ENCODE data around the gene WWC1. TPM values are rescaled to one million over a fixed set of nuclear protein-coding genes. Genes with fewer than 3 reads are reported as not detected.
"Not testable (repeated sequence)": the region's sequence is repeated elsewhere in the genome, so short reads cannot be mapped to it uniquely, and the experiment has no call there.

WWC1 gene
- total RNA-seq, 2 experiments from 2014 or later: 1.0 to 1.3 TPM

DNA sequence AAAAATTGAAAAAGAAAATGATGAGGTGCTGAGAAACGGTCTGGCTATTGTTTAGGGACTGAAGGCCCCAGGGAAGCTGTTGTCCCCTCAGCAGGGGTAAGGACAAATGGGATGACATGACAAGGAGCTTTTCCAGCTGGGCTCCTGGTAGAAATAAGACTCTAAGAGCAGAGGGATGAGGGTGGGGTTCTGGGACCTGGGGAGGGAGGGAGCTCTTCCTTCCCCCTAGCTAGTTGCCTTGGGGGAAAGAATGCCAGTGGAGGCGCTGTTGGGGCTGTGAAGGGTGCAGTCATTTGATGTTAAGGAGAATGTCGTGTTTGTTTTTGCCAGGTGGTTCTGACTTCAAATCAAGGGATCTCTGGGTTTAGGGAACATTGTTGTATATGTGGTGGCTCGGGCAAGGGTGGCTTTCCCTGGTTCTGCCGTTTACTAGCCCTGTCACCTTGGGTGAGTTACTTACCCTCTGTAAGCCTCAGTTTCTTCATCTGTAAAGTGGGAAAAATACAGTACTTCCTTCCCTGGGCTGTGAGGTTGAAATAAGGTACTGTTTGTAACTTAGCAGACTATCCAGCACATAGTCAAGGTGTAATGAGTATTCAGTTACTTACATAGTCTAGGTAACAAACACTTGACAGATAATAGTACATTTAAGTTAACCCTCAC lies 47.8 kb downstream of the WWC1 start:
- Histone ChIP-seq H3K27me3 (ENCODE audit: control insufficient read depth in 1 of 2, insufficient read depth in 2 of 2, low read length in 2 of 2) (peaks cover 0 to 3% of the 10 kb centered on the region in 2 experiments), H3K36me3 (ENCODE audit: insufficient read depth, low read length) (no peaks in the 10 kb centered on the region), H3K27ac (ENCODE audit: low read depth in 1 of 2, low read length in 2 of 2) (no peak overlapping the region), H3K4me1 (ENCODE audit: insufficient read depth, low read length) (no peaks in the 10 kb centered on the region), H3K9me3 (ENCODE audit: control insufficient read depth in 1 of 2, insufficient read depth in 1 of 2, low read length in 2 of 2) (no peaks in the 10 kb centered on the region), H3K4me3 (ENCODE audit: low read length) (no peak overlapping the region)
- TF ChIP-seq, protein P1, sequence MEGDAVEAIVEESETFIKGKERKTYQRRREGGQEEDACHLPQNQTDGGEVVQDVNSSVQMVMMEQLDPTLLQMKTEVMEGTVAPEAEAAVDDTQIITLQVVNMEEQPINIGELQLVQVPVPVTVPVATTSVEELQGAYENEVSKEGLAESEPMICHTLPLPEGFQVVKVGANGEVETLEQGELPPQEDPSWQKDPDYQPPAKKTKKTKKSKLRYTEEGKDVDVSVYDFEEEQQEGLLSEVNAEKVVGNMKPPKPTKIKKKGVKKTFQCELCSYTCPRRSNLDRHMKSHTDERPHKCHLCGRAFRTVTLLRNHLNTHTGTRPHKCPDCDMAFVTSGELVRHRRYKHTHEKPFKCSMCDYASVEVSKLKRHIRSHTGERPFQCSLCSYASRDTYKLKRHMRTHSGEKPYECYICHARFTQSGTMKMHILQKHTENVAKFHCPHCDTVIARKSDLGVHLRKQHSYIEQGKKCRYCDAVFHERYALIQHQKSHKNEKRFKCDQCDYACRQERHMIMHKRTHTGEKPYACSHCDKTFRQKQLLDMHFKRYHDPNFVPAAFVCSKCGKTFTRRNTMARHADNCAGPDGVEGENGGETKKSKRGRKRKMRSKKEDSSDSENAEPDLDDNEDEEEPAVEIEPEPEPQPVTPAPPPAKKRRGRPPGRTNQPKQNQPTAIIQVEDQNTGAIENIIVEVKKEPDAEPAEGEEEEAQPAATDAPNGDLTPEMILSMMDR (IDR thresholded peaks at IDR 0.05): no peak
- no peak for DNase-seq
- intact Hi-C loops (cut with DNase I, micrococcal nuclease): no loop called here
- no peak for ATAC-seq (ENCODE audit: poor library complexity)
- Mint-ChIP-seq H3K36me3 (ENCODE audit: low read depth) (no peaks in the 10 kb centered on the region), H3K4me1 (ENCODE audit: low read depth) (no peaks in the 10 kb centered on the region), H3K4me3 (no peak overlapping the region), H3K9me3 (no peaks in the 10 kb centered on the region), H3K27ac (no peak overlapping the region), H3K27me3 (peaks cover 3% of the 10 kb centered on the region)
- POLR2A ChIA-PET: no interaction called here
- CTCF ChIA-PET: no interaction called here

DNA sequence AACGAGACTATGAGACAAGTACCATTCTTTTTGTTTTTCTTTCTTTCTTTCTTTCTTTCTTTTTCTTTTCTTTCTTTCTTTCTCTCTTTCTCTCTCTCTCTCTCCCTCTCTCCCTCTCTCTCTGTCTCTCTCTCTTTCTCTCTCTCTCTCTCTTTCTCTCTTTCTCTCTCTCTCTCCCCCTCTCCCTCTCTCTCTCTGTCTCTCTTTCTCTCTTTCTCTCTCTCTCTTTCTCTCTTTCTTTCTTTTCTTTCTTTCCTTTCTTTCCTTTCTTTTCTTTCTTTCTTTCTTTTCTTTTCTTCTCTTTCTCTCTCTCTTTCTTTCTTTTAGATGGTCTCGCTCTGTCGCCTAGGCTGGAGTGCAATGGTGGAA lies 48.3 kb downstream of the WWC1 start:
- POLR2A ChIA-PET; H3K36me3 Mint-ChIP-seq (ENCODE audit: low read depth); H3K27ac ChIP-seq (ENCODE audit: low read depth in 1 of 2, low read length in 2 of 2); ATAC-seq (ENCODE audit: poor library complexity); DNase-seq; H3K4me1 Mint-ChIP-seq (ENCODE audit: low read depth); H3K27me3 Mint-ChIP-seq; H3K9me3 Mint-ChIP-seq; CTCF ChIA-PET; H3K27me3 ChIP-seq (ENCODE audit: control insufficient read depth in 1 of 2, insufficient read depth in 2 of 2, low read length in 2 of 2); intact Hi-C loops (cut with DNase I, micrococcal nuclease); H3K36me3 ChIP-seq (ENCODE audit: insufficient read depth, low read length); H3K4me3 ChIP-seq (ENCODE audit: low read length); H3K4me3 Mint-ChIP-seq; H3K4me1 ChIP-seq (ENCODE audit: insufficient read depth, low read length); H3K9me3 ChIP-seq (ENCODE audit: control insufficient read depth in 1 of 2, insufficient read depth in 1 of 2, low read length in 2 of 2); H3K27ac Mint-ChIP-seq: not testable (repeated sequence)

DNA sequence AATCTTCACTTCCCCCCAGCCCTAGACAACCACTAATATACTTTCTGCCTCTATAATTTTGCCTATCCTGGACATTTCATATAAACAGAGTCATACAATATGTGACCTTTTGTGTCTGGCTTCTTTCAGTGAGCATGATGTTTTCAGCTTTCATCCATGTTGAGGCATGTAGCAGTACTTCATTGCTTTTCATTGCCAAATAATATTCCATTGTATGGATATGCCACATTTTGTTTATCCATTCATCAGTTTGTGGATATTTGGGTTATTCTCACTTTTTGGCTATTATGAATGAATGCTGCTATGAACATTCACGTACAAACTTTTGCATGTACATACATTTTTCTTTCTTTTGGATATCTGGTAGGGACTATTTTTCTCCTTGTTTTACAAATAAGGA lies 49.0 kb downstream of the WWC1 start:
- TF ChIP-seq, protein P1 (IDR thresholded peaks at IDR 0.05): no peak
- POLR2A ChIA-PET: no interaction called here
- Mint-ChIP-seq H3K9me3 (no peaks in the 10 kb centered on the region), H3K27me3 (peaks cover 3% of the 10 kb centered on the region), H3K36me3 (ENCODE audit: low read depth) (no peaks in the 10 kb centered on the region), H3K27ac (no peak overlapping the region), H3K4me1 (ENCODE audit: low read depth) (no peaks in the 10 kb centered on the region), H3K4me3 (no peak overlapping the region)
- Histone ChIP-seq H3K27me3 (ENCODE audit: control insufficient read depth in 1 of 2, insufficient read depth in 2 of 2, low read length in 2 of 2) (peaks cover 0 to 3% of the 10 kb centered on the region in 2 experiments), H3K36me3 (ENCODE audit: insufficient read depth, low read length) (no peaks in the 10 kb centered on the region), H3K9me3 (ENCODE audit: control insufficient read depth in 1 of 2, insufficient read depth in 1 of 2, low read length in 2 of 2) (no peaks in the 10 kb centered on the region), H3K27ac (ENCODE audit: low read depth in 1 of 2, low read length in 2 of 2) (no peak overlapping the region), H3K4me3 (ENCODE audit: low read length) (no peak overlapping the region), H3K4me1 (ENCODE audit: insufficient read depth, low read length) (no peaks in the 10 kb centered on the region)
- DNase-seq: no peak
- intact Hi-C loops (cut with DNase I, micrococcal nuclease): no loop called here
- no peak for ATAC-seq (ENCODE audit: poor library complexity)
- CTCF ChIA-PET: no interaction called here

DNA sequence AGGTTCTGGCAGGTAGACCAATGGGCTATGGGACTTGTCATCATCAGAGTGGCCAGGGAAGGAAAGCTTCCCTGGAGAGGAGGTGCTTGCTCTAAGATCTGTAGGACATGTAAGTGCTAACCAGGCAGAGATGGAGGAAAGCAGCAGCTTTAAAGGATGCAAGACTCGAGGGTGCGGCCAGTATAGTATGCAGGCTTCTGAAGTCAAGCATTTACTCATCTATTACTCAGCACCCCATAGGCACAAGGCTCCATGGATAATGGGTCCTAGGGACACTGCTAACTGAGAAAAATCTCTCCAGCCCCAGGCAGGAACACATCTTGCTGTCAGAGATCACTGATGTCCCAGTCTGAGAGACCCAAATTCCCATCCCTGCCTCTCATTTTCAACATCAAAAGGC lies 49.7 kb downstream of the WWC1 start:
- CTCF ChIA-PET: no interaction called here
- Histone ChIP-seq H3K27me3 (ENCODE audit: control insufficient read depth in 1 of 2, insufficient read depth in 2 of 2, low read length in 2 of 2) (peaks cover 0 to 3% of the 10 kb centered on the region in 2 experiments), H3K9me3 (ENCODE audit: control insufficient read depth in 1 of 2, insufficient read depth in 1 of 2, low read length in 2 of 2) (no peaks in the 10 kb centered on the region), H3K36me3 (ENCODE audit: insufficient read depth, low read length) (no peaks in the 10 kb centered on the region), H3K4me1 (ENCODE audit: insufficient read depth, low read length) (no peaks in the 10 kb centered on the region), H3K4me3 (ENCODE audit: low read length) (no peak overlapping the region), H3K27ac (ENCODE audit: low read depth in 1 of 2, low read length in 2 of 2) (no peak overlapping the region)
- DNase-seq: no peak
- H3K4me1 Mint-ChIP-seq (ENCODE audit: low read depth): no peaks in the 10 kb centered on the region
- H3K27ac Mint-ChIP-seq: no peak overlapping the region
- POLR2A ChIA-PET: no interaction called here
- no peaks in the 10 kb centered on the region for H3K9me3 Mint-ChIP-seq
- no peak overlapping the region for H3K4me3 Mint-ChIP-seq
- no peaks in the 10 kb centered on the region for H3K36me3 Mint-ChIP-seq (ENCODE audit: low read depth)
- peaks cover 3% of the 10 kb centered on the region for H3K27me3 Mint-ChIP-seq
- TF ChIP-seq, protein P1 (IDR thresholded peaks at IDR 0.05): no peak
- ATAC-seq (ENCODE audit: poor library complexity): no peak
- intact Hi-C loops (cut with DNase I, micrococcal nuclease): no loop called here
